MCF 10A (cell line): ENCODE results near the gene SEZ6L. TPM values are rescaled to one million over a fixed set of nuclear protein-coding genes. Genes with fewer than 3 reads are reported as not detected.

ENCODE experiments used
- BruUV-seq: library from RNA; stranded (reverse); fragments of 400-500 nt; replicated peaks from 2 replicates; lab custom pipeline; 2021; lab: Mats Ljungman, UMichigan
- CTCF ChIA-PET: fragments of 300-600 bp; sonication (Branson Sonifier 250); formaldehyde crosslinking; extraction: SDS; loops from one replicate; lab custom pipeline; 2021; ENCODE audit warnings: antibody characterized with exemption, inconsistent platforms; lab: Yijun Ruan, JAX
- POLR2A ChIA-PET: fragments of 300-600, 350-650 bp; sonication (Branson Sonifier 250); formaldehyde crosslinking; extraction: SDS; loops from one replicate; lab custom pipeline; 2020; ENCODE audit warnings: antibody characterized with exemption, inconsistent platforms; lab: Yijun Ruan, JAX
- DNase-seq: peaks from one replicate; pipeline ENCODE4 v3.0.0-alpha.2; 2018; ENCODE audit not compliant: unreplicated experiment
- H3K27ac Mint-ChIP-seq: one replicate; pipeline ENCODE4 v1.8.0; 2022; ENCODE audit warnings: mild to moderate bottlenecking, low read depth, mixed read lengths; ENCODE audit not compliant: unreplicated experiment
- H3K27me3 Mint-ChIP-seq: one replicate; pipeline ENCODE4 v1.8.0; 2022; ENCODE audit warnings: mixed read lengths; ENCODE audit not compliant: insufficient read depth, unreplicated experiment
- H3K36me3 Mint-ChIP-seq: one replicate; pipeline ENCODE4 v1.8.0; 2022; ENCODE audit warnings: mild to moderate bottlenecking, moderate library complexity, mixed read lengths; ENCODE audit not compliant: insufficient read depth, unreplicated experiment
- H3K4me1 Mint-ChIP-seq: one replicate; pipeline ENCODE4 v1.8.0; 2022; ENCODE audit warnings: mixed read lengths; ENCODE audit not compliant: insufficient read depth, unreplicated experiment
- H3K4me3 Mint-ChIP-seq: one replicate; pipeline ENCODE4 v1.8.0; 2022; ENCODE audit warnings: mild to moderate bottlenecking, moderate library complexity, mixed read lengths; ENCODE audit not compliant: unreplicated experiment
- H3K9me3 Mint-ChIP-seq: one replicate; pipeline ENCODE4 v1.8.0; 2022; ENCODE audit warnings: mixed read lengths; ENCODE audit not compliant: unreplicated experiment
- intact Hi-C: fragments of 100-400 bp; cut with micrococcal nuclease; formaldehyde crosslinking; loops from 2 replicates; pipeline ENCODE4 v1.14.1; 2022
- total RNA-seq: library from RNA; stranded (reverse); gene quantifications from 2 replicates; pipeline ENCODE4 v1.2.3, GENCODE V29; 2022
- TF ChIP-seq, protein P1 (sequence below): fragments of 200-600 bp; IDR thresholded peaks from one replicate; pipeline ENCODE4 v1.8.0; 2022; ENCODE audit warnings: antibody characterized with exemption, mild to moderate bottlenecking; ENCODE audit not compliant: unreplicated experiment

Gene SEZ6L
- total RNA-seq, 1 experiment from 2014 or later = not detected

DNA sequence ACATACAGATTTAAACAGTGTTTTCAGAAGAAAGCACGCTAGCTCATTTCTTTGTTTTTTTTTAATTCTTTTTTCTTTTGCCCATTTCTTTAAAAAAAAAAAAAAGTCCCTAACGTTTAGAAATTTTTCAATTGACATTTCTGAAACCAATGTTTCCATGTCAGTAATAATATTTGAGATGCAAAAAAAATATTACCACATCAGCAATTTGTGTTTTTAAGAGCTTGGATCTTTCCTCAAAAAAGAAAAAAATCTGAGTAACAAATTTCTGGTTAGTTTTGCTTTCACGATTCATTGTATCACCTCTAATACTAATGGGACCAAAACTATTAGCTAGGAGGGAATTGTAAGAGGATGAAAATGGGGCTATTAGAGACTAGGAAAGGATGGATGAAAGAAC lies 219.9 kb downstream of the SEZ6L start:
- DNase-seq = no peak
- no peak overlapping the region for H3K4me3 Mint-ChIP-seq
- H3K36me3 Mint-ChIP-seq = no peaks in the 10 kb centered on the region
- CTCF ChIA-PET = interaction anchor here (0.7 to 1.4 kb wide), 7 partner anchors 23 to 275 kb away, joined by 3 to 5 read pairs (median 3); no protein-coding TSS in a partner anchor
- peaks cover 51% of the 10 kb centered on the region for H3K27me3 Mint-ChIP-seq
- no peak overlapping the region for H3K27ac Mint-ChIP-seq
- H3K9me3 Mint-ChIP-seq = no peaks in the 10 kb centered on the region
- no TSS peak for BruUV-seq
- POLR2A ChIA-PET = interaction anchor here (0.6 to 0.7 kb wide), 2 partner anchors 62 to 289 kb away, joined by 3 read pairs; no protein-coding TSS in a partner anchor
- TF ChIP-seq, protein P1, sequence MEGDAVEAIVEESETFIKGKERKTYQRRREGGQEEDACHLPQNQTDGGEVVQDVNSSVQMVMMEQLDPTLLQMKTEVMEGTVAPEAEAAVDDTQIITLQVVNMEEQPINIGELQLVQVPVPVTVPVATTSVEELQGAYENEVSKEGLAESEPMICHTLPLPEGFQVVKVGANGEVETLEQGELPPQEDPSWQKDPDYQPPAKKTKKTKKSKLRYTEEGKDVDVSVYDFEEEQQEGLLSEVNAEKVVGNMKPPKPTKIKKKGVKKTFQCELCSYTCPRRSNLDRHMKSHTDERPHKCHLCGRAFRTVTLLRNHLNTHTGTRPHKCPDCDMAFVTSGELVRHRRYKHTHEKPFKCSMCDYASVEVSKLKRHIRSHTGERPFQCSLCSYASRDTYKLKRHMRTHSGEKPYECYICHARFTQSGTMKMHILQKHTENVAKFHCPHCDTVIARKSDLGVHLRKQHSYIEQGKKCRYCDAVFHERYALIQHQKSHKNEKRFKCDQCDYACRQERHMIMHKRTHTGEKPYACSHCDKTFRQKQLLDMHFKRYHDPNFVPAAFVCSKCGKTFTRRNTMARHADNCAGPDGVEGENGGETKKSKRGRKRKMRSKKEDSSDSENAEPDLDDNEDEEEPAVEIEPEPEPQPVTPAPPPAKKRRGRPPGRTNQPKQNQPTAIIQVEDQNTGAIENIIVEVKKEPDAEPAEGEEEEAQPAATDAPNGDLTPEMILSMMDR = no peak
- H3K4me1 Mint-ChIP-seq = no peaks in the 10 kb centered on the region
- intact Hi-C loops = no loop called here

GRCh38 chr22:26391091-26391490 lies 221.8 kb downstream of the SEZ6L start:
- BruUV-seq = no TSS peak
- POLR2A ChIA-PET = no interaction called here
- H3K27ac Mint-ChIP-seq = no peak overlapping the region
- H3K36me3 Mint-ChIP-seq = no peaks in the 10 kb centered on the region
- no peaks in the 10 kb centered on the region for H3K9me3 Mint-ChIP-seq
- CTCF ChIA-PET = interaction anchor here (1.0 to 2.5 kb wide), 3 partner anchors 24 to 70 kb away, joined by 3 to 15 read pairs (median 4); no protein-coding TSS in a partner anchor
- TF ChIP-seq, protein P1 = no peak
- H3K4me3 Mint-ChIP-seq = no peak overlapping the region
- H3K27me3 Mint-ChIP-seq = peaks cover 44% of the 10 kb centered on the region
- no peaks in the 10 kb centered on the region for H3K4me1 Mint-ChIP-seq
- DNase-seq = no peak
- intact Hi-C loops = no loop called here

DNA sequence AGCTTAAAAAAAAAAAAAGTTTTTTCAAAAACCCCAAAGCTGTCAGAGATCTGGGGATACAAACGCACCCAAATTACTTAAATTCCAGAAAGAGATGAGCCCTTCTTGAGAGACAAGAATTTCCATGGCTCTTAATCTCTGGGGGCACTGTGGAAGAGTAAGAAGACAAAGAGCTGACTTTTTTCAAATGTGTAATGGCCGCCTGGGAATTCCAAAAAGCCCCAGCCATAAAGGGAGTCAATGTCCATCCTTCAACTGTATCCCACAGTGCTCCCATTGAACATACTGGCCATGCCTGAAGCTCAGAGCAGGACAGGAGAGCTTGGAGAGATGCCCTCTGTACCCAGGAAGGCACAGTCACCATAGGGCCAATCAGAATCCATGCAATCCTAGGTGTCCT lies 222.4 kb downstream of the SEZ6L start:
- H3K4me3 Mint-ChIP-seq = no peak overlapping the region
- H3K4me1 Mint-ChIP-seq = no peaks in the 10 kb centered on the region
- H3K9me3 Mint-ChIP-seq = no peaks in the 10 kb centered on the region
- BruUV-seq = no TSS peak
- no peak for DNase-seq
- H3K27me3 Mint-ChIP-seq = peaks cover 46% of the 10 kb centered on the region
- intact Hi-C loops = no loop called here
- TF ChIP-seq, protein P1 = no peak
- ChIA-PET POLR2A (no interaction called here), CTCF (interaction anchor here (0.8 to 2.5 kb wide), 3 partner anchors 25 to 69 kb away, joined by 3 to 15 read pairs (median 4); no protein-coding TSS in a partner anchor)
- no peak overlapping the region for H3K27ac Mint-ChIP-seq
- H3K36me3 Mint-ChIP-seq = no peaks in the 10 kb centered on the region

DNA sequence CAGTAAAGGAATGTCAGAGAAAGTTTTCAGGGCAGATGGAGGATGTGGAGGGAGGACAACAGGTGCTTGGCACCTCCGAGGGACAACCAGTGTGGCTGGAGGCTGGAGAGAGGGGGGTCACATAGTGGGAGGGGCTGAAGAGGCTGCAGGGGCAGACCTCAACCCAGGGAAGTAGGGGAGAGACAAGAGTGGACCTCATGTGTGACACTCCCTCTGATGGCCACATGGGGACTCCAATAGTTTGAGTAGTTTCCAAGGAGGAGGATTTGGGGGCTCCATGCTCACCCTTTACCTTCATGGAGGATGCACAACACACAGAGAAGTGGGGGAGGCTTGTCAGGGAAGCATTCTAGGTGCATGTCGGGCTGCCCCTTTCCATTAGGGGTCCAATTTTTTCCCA lies 224.7 kb downstream of the SEZ6L start:
- no peak overlapping the region for H3K4me3 Mint-ChIP-seq
- peaks cover 45% of the 10 kb centered on the region for H3K27me3 Mint-ChIP-seq

More for the DNA sequence above, 224.7 kb downstream of the SEZ6L start:
- POLR2A ChIA-PET = no interaction called here
- CTCF ChIA-PET = interaction anchor here (0.7 to 10.3 kb wide), 3 partner anchors 10 to 68 kb away, joined by 3 to 172 read pairs (median 5); no protein-coding TSS in a partner anchor
- TF ChIP-seq, protein P1 = no peak
- no peaks in the 10 kb centered on the region for H3K36me3 Mint-ChIP-seq
- H3K9me3 Mint-ChIP-seq = no peaks in the 10 kb centered on the region
- H3K27ac Mint-ChIP-seq = no peak overlapping the region
- no TSS peak for BruUV-seq
- peaks cover 3% of the 10 kb centered on the region for H3K4me1 Mint-ChIP-seq
- intact Hi-C loops = no loop called here
- DNase-seq = no peak
